Measurements from ENCODE around the gene RTN4. TPM values are rescaled to one million over a fixed set of nuclear protein-coding genes. Genes with fewer than 3 reads are reported as not detected.

RTN4 gene
- total RNA-seq, 2 donors from 2014 or later = 253 to 331 TPM

DNA sequence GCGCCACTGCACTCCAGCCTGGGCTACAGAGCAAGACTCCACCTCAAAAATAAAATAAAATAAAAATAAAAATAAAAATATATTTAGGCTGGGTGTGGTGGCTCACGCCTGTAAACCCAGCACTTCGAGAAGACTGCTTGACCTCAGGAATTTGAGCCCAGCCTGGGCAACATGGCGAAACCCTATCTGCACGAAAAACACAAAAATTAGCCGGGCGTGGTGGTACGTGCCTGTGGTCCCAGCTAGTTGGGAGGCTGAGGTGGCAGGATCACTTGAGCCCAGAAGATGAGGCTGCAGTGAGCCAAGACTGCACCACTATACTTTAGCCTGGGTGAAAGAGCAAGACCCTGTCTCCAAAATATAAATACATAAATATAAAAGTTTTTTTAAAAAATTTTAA, 6.4 kb downstream of the RTN4 start:
- Histone ChIP-seq H3K27ac (no peak overlapping the region), H3K4me3 (no peak overlapping the region), H3K36me3 (no peaks in the 10 kb centered on the region), H3K4me1 (ENCODE audit: control insufficient read depth in 1 of 2, low read depth in 2 of 2) (peaks cover 72% of the 10 kb centered on the region in 2 donors), H3K27me3 (replicated peaks; ENCODE audit: insufficient read depth) (no peaks in the 10 kb centered on the region), H3K9me3 (no peaks in the 10 kb centered on the region)
- no peak for DNase-seq (ENCODE audit: low spot score)
- ATAC-seq (ENCODE audit: insufficient number of reproducible peaks, low FRiP score, low read depth) = no peak
- TF ChIP-seq, protein P1, sequence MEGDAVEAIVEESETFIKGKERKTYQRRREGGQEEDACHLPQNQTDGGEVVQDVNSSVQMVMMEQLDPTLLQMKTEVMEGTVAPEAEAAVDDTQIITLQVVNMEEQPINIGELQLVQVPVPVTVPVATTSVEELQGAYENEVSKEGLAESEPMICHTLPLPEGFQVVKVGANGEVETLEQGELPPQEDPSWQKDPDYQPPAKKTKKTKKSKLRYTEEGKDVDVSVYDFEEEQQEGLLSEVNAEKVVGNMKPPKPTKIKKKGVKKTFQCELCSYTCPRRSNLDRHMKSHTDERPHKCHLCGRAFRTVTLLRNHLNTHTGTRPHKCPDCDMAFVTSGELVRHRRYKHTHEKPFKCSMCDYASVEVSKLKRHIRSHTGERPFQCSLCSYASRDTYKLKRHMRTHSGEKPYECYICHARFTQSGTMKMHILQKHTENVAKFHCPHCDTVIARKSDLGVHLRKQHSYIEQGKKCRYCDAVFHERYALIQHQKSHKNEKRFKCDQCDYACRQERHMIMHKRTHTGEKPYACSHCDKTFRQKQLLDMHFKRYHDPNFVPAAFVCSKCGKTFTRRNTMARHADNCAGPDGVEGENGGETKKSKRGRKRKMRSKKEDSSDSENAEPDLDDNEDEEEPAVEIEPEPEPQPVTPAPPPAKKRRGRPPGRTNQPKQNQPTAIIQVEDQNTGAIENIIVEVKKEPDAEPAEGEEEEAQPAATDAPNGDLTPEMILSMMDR (IDR thresholded peaks at IDR 0.05) = no peak

DNA sequence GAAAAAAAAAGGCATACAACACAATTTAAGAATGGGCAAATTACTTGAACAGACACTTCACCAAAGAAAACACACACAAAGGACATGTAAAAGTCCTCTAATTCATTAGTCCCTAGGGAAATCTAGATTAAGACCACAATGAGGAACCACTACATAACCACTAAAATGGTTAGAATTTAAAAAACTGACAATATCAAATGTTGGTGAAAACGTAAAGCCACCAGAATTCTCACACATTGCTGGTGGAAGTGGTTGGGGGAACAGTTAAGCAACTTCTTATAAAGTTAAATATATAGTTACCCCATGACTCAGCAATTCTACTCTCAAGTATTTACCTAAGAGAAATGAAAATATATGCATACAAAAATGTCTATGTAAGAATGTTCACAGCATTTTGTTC, 11.8 kb downstream of the RTN4 start:
- TF ChIP-seq, protein P1 (IDR thresholded peaks at IDR 0.05) = no peak

DNA sequence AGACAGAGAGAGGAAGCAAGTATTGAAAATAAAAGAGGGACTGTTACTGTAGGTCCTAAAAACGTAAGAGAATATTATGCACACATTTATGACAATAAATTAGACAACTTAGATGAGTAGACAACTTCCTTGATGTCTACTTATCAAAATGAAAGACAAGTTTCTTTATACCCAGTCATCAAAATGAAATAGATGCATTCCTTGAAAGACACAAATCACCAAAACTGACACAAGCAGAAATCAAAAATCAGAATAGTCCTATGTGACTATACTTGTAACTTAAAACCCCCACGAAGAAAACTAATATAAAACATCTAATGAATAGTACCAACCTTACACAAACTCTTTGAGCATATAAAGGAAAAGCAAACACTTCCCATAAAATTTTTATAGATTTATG, 14.5 kb downstream of the RTN4 start:
- Histone ChIP-seq H3K4me3 (no peak overlapping the region), H3K9me3 (peaks cover 5% of the 10 kb centered on the region), H3K27me3 (replicated peaks; ENCODE audit: insufficient read depth) (no peaks in the 10 kb centered on the region), H3K36me3 (no peaks in the 10 kb centered on the region), H3K4me1 (ENCODE audit: control insufficient read depth in 1 of 2, low read depth in 2 of 2) (peaks cover 46 to 55% of the 10 kb centered on the region in 2 donors), H3K27ac (no peak overlapping the region)
- TF ChIP-seq, protein P1 (IDR thresholded peaks at IDR 0.05) = no peak
- DNase-seq (ENCODE audit: low spot score) (no peak), ATAC-seq (ENCODE audit: insufficient number of reproducible peaks, low FRiP score, low read depth) (no peak)

More for the DNA sequence above, 11.8 kb downstream of the RTN4 start:
- no peaks in the 10 kb centered on the region for H3K36me3 ChIP-seq
- H3K4me1 ChIP-seq (ENCODE audit: control insufficient read depth in 1 of 2, low read depth in 2 of 2) = peaks cover 47 to 54% of the 10 kb centered on the region in 2 donors
- DNase-seq (ENCODE audit: low spot score) (no peak), ATAC-seq (ENCODE audit: insufficient number of reproducible peaks, low FRiP score, low read depth) (no peak)
- H3K27ac ChIP-seq = no peak overlapping the region
- H3K4me3 ChIP-seq = no peak overlapping the region
- no peaks in the 10 kb centered on the region for H3K27me3 ChIP-seq (replicated peaks; ENCODE audit: insufficient read depth)
- H3K9me3 ChIP-seq = peaks cover 5% of the 10 kb centered on the region

DNA sequence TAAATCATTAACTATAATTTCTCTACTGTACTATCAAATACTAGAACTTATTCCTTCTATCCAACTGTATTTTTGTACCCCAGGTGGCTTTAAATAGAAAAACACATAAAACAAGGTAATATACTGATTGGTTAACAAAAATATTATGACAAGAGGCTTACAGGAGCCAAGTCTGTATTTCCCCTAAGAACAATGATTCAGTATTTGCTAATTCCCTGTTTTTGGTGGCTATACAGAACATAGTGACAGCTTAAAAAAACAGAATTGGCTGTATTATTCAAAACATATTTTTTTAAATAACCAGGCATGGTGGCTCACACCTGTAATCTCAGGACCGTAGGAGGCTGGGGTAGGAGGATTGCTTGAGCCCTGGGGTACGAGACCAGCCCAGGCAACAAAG, 16.3 kb downstream of the RTN4 start:
- ATAC-seq (ENCODE audit: insufficient number of reproducible peaks, low FRiP score, low read depth) = no peak
- Histone ChIP-seq H3K27ac (peak overlapping the region in 1 of 2 donors; percentile 23), H3K9me3 (peaks cover 5% of the 10 kb centered on the region), H3K4me3 (no peak overlapping the region), H3K4me1 (ENCODE audit: control insufficient read depth in 1 of 2, low read depth in 2 of 2) (peaks cover 42 to 60% of the 10 kb centered on the region in 2 donors), H3K36me3 (no peaks in the 10 kb centered on the region), H3K27me3 (replicated peaks; ENCODE audit: insufficient read depth) (no peaks in the 10 kb centered on the region)
- TF ChIP-seq, protein P1 (IDR thresholded peaks at IDR 0.05) = no peak
- DNase-seq (ENCODE audit: low spot score) = no peak

DNA sequence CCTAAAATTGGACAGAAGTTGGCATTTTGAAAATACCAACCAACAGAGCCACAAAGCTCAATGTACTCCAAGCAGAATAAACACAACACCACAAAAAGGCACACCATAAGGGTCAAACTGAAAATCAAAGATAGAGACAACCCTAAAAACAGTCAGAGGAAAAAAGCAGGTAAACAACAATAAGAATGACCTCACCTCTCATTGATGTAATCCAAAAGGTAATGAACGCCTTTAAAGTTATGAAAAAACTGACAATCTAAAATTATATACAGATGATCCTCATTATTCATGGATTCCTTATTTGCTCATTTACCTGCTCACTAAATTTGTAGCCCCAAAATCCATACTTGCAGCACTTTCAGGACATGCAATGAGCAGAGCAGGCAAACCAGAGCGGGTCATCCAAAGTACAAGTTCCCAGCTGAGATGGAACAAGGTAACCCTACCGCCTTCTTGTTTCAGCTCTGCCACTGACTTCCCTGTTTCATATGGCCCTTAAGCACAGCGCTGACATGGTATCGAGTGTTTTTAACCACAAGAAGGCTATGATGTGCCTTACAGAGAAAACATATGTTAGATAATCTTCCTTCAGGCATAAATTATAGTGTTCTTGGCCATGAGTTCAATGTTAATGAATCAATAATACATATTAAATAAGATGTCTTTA, 17.0 kb downstream of the RTN4 start:
- DNase-seq (ENCODE audit: low spot score) (no peak), ATAC-seq (ENCODE audit: insufficient number of reproducible peaks, low FRiP score, low read depth) (no peak)
- no peak overlapping the region for H3K27ac ChIP-seq
- H3K27me3 ChIP-seq (replicated peaks; ENCODE audit: insufficient read depth) = no peaks in the 10 kb centered on the region
- TF ChIP-seq, protein P1 (IDR thresholded peaks at IDR 0.05) = no peak
- H3K4me1 ChIP-seq (ENCODE audit: control insufficient read depth in 1 of 2, low read depth in 2 of 2) = peaks cover 47 to 67% of the 10 kb centered on the region in 2 donors
- peaks cover 5% of the 10 kb centered on the region for H3K9me3 ChIP-seq
- no peak overlapping the region for H3K4me3 ChIP-seq
- no peaks in the 10 kb centered on the region for H3K36me3 ChIP-seq

Data from thoracic aorta (tissue), 2 donors.